ENCODE data around the gene SCYGR3.

- TF ChIP-seq POLR2AphosphoS5 (IDR thresholded peaks at IDR 0.05) (no peak), CTCF (IDR thresholded peaks at IDR 0.05) (no peak), POLR2A (IDR thresholded peaks at IDR 0.05) (no peak), EP300 (IDR thresholded peaks at IDR 0.05; ENCODE audit: low read depth) (no peak)
These were observed at the start of gene SCYGR3 for GRCh38 chr2:227614740-227615139.

Data from transverse colon (tissue), 4 donors.